HepG2 (cell line): ENCODE measurements around the gene FAM117A. TPM values are rescaled to one million over a fixed set of nuclear protein-coding genes. Genes with fewer than 3 reads are reported as not detected.

Source experiments
- HMGA1 ChIP-seq: sonication (generic); formaldehyde crosslinking; conservative IDR thresholded peaks from 2 replicates; pipeline ENCODE4 v1.4.0; 2020; ENCODE audit warnings: missing genetic modification reagents
- HOXA7 ChIP-seq: sonication (generic); formaldehyde crosslinking; IDR thresholded peaks from 2 replicates; pipeline ENCODE4 v1.8.1; 2022; ENCODE audit warnings: mild to moderate bottlenecking, missing genetic modification reagents, moderate library complexity
- PRMT3 ChIP-seq: sonication (generic); formaldehyde crosslinking; IDR thresholded peaks from 2 replicates; pipeline ENCODE4 v1.8.1; 2022; ENCODE audit warnings: low read depth, mild to moderate bottlenecking, moderate library complexity, missing genetic modification reagents, borderline replicate concordance
- RXRB ChIP-seq: IDR thresholded peaks from 2 replicates; pipeline ENCODE4 v1.6.1; 2016; ENCODE audit warnings: borderline replicate concordance, missing genetic modification reagents, missing compliant biosample characterization
- SNAI1 ChIP-seq: sonication (generic); formaldehyde crosslinking; IDR thresholded peaks from 2 replicates; pipeline ENCODE4 v1.5.0; 2020; ENCODE audit warnings: mild to moderate bottlenecking, missing genetic modification reagents, borderline replicate concordance
- ZNF121 ChIP-seq: sonication (generic); formaldehyde crosslinking; IDR thresholded peaks from 2 replicates; pipeline ENCODE4 v1.5.0; 2020; ENCODE audit warnings: mild to moderate bottlenecking, missing genetic modification reagents
- ZNF768 ChIP-seq: sonication (generic); formaldehyde crosslinking; IDR thresholded peaks from 2 replicates; pipeline ENCODE4 v1.4.0; 2020; ENCODE audit warnings: missing genetic modification reagents
- ZNF780A ChIP-seq: sonication (generic); formaldehyde crosslinking; IDR thresholded peaks from 2 replicates; pipeline ENCODE4 v1.8.0; 2022; ENCODE audit warnings: mild to moderate bottlenecking, missing genetic modification reagents, moderate library complexity
- polyA plus RNA-seq, 8 experiments: library from polyadenylated mRNA; depleted of rRNA in 3 of 8; stranded (reverse) in 7 of 8; unstranded in 1 of 8; fragments of >200 nt; fragmentation: Illumina TruSeq in 4 of 8; extraction: Trizol in 4 of 8; gene quantifications; 2 replicates each; pipeline versions ENCODE4 v1.2.1 to v1.2.3, GENCODE V29; 2011 to 2016; ENCODE audit warnings: low read depth in 4 of 8, missing spikeins in 1 of 8, mixed read lengths in 1 of 8; ENCODE audit not compliant: insufficient read depth in 1 of 8
- total RNA-seq, 5 experiments: library from RNA; depleted of rRNA; stranded (reverse); fragments of >200 nt; fragmentation: Illumina TruSeq; extraction: Trizol; gene quantifications; 2 replicates each; pipeline ENCODE4 v1.2.3, GENCODE V29; 2016; ENCODE audit warnings: low read depth in 1 of 5
- TF ChIP-seq, protein P1 (sequence below): fragments of 450-650 bp; IDR thresholded peaks from 2 replicates; pipeline ENCODE4 v1.6.1; 2017; ENCODE audit warnings: mild to moderate bottlenecking
- TF ChIP-seq, protein P2 (sequence below): IDR thresholded peaks from 2 replicates; pipeline ENCODE4 v1.6.1; 2016; ENCODE audit warnings: control low read depth
- TF ChIP-seq, protein P3 (sequence below): sonication (generic); formaldehyde crosslinking; IDR thresholded peaks from 2 replicates; pipeline ENCODE4 v1.4.0; 2020; ENCODE audit warnings: missing genetic modification reagents
- TF ChIP-seq, protein P4 (sequence below): IDR thresholded peaks from 2 replicates; pipeline ENCODE4 v1.6.1; 2016; ENCODE audit warnings: missing compliant biosample characterization, missing genetic modification reagents, borderline replicate concordance
- TF ChIP-seq, protein P5 (sequence below): sonication (generic); formaldehyde crosslinking; IDR thresholded peaks from 2 replicates; pipeline ENCODE4 v1.5.0; 2020; ENCODE audit warnings: mild to moderate bottlenecking, missing genetic modification reagents, moderate library complexity
- TF ChIP-seq, protein P6 (sequence below): sonication (generic); formaldehyde crosslinking; IDR thresholded peaks from 2 replicates; pipeline ENCODE4 v1.4.0; 2020; ENCODE audit warnings: low read depth, missing genetic modification reagents

FAM117A gene
- total and polyA plus RNA-seq, 2 of the 13 experiments (the other 11 are each of a cell fraction or from before 2014, with no cell fraction given) = 12.1 to 19.8 TPM

DNA sequence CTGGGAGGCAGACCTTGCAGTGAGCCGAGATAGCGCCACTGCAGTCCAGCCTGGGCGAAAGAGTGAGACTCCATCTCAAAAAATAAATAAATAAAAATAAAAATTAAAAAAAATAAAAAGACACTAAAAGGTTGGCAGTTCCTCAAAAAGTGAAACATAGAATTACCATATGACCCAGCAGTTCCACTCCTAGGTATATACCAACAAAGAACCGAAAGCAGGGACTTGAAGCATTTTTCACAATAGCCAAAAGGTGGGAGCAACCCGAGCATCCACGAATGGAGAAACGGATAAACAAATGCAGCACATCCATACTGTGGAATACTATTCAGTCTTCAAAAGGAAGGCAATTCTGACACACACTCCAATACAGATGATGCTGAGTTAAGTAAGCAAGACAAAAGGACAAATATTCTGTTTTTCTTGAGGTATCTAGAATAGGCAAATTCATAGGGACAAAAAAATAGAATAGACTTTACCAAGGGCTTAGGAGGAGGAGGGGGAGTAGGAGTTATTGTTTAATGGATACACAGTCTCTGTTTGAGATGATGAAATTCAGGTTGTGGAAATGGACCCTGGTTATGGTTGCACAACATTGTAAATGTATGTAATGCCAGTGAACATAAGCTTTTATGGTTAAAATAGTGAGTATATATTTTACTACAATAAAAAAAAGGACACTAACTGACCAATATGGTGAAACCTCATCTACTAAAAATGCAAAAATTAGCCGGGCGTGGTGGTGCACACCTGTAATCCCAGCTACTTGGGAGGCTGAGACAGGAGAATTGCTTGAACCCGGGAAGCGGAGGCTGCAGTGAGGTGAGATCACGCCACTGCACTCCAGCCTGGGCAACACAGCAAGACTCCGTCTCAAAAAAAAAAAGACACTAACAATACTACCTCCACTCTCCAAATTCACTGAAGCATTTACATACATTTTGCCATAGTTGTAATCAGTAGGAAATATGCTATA, 29.1 kb downstream of the FAM117A start (continued):
- TF ChIP-seq, protein P1, sequence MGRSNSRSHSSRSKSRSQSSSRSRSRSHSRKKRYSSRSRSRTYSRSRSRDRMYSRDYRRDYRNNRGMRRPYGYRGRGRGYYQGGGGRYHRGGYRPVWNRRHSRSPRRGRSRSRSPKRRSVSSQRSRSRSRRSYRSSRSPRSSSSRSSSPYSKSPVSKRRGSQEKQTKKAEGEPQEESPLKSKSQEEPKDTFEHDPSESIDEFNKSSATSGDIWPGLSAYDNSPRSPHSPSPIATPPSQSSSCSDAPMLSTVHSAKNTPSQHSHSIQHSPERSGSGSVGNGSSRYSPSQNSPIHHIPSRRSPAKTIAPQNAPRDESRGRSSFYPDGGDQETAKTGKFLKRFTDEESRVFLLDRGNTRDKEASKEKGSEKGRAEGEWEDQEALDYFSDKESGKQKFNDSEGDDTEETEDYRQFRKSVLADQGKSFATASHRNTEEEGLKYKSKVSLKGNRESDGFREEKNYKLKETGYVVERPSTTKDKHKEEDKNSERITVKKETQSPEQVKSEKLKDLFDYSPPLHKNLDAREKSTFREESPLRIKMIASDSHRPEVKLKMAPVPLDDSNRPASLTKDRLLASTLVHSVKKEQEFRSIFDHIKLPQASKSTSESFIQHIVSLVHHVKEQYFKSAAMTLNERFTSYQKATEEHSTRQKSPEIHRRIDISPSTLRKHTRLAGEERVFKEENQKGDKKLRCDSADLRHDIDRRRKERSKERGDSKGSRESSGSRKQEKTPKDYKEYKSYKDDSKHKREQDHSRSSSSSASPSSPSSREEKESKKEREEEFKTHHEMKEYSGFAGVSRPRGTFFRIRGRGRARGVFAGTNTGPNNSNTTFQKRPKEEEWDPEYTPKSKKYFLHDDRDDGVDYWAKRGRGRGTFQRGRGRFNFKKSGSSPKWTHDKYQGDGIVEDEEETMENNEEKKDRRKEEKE = no peak
- TF ChIP-seq HOXA7 = no peak
- TF ChIP-seq, protein P2, sequence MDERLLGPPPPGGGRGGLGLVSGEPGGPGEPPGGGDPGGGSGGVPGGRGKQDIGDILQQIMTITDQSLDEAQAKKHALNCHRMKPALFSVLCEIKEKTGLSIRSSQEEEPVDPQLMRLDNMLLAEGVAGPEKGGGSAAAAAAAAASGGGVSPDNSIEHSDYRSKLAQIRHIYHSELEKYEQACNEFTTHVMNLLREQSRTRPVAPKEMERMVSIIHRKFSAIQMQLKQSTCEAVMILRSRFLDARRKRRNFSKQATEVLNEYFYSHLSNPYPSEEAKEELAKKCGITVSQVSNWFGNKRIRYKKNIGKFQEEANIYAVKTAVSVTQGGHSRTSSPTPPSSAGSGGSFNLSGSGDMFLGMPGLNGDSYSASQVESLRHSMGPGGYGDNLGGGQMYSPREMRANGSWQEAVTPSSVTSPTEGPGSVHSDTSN (CRISPR knock-in tag) = no peak
- TF ChIP-seq, protein P3, sequence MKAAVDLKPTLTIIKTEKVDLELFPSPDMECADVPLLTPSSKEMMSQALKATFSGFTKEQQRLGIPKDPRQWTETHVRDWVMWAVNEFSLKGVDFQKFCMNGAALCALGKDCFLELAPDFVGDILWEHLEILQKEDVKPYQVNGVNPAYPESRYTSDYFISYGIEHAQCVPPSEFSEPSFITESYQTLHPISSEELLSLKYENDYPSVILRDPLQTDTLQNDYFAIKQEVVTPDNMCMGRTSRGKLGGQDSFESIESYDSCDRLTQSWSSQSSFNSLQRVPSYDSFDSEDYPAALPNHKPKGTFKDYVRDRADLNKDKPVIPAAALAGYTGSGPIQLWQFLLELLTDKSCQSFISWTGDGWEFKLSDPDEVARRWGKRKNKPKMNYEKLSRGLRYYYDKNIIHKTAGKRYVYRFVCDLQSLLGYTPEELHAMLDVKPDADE (CRISPR knock-in tag) = no peak
- no peak for TF ChIP-seq ZNF768
- TF ChIP-seq SNAI1 (CRISPR knock-in tag) = no peak
- TF ChIP-seq HMGA1 (CRISPR knock-in tag) = no peak
- TF ChIP-seq, protein P4, sequence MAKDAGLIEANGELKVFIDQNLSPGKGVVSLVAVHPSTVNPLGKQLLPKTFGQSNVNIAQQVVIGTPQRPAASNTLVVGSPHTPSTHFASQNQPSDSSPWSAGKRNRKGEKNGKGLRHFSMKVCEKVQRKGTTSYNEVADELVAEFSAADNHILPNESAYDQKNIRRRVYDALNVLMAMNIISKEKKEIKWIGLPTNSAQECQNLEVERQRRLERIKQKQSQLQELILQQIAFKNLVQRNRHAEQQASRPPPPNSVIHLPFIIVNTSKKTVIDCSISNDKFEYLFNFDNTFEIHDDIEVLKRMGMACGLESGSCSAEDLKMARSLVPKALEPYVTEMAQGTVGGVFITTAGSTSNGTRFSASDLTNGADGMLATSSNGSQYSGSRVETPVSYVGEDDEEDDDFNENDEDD (CRISPR knock-in tag) = no peak
- TF ChIP-seq ZNF121 = peak; percentile 88
- TF ChIP-seq RXRB (CRISPR knock-in tag) = 0 out of 2 replicates have a peak, but pooled peaks have one; percentile 15
- TF ChIP-seq, protein P5, sequence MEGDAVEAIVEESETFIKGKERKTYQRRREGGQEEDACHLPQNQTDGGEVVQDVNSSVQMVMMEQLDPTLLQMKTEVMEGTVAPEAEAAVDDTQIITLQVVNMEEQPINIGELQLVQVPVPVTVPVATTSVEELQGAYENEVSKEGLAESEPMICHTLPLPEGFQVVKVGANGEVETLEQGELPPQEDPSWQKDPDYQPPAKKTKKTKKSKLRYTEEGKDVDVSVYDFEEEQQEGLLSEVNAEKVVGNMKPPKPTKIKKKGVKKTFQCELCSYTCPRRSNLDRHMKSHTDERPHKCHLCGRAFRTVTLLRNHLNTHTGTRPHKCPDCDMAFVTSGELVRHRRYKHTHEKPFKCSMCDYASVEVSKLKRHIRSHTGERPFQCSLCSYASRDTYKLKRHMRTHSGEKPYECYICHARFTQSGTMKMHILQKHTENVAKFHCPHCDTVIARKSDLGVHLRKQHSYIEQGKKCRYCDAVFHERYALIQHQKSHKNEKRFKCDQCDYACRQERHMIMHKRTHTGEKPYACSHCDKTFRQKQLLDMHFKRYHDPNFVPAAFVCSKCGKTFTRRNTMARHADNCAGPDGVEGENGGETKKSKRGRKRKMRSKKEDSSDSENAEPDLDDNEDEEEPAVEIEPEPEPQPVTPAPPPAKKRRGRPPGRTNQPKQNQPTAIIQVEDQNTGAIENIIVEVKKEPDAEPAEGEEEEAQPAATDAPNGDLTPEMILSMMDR (CRISPR knock-in tag) = no peak
- no peak for TF ChIP-seq PRMT3 (CRISPR knock-in tag)
- TF ChIP-seq ZNF780A (CRISPR knock-in tag) = no peak
- TF ChIP-seq, protein P6, sequence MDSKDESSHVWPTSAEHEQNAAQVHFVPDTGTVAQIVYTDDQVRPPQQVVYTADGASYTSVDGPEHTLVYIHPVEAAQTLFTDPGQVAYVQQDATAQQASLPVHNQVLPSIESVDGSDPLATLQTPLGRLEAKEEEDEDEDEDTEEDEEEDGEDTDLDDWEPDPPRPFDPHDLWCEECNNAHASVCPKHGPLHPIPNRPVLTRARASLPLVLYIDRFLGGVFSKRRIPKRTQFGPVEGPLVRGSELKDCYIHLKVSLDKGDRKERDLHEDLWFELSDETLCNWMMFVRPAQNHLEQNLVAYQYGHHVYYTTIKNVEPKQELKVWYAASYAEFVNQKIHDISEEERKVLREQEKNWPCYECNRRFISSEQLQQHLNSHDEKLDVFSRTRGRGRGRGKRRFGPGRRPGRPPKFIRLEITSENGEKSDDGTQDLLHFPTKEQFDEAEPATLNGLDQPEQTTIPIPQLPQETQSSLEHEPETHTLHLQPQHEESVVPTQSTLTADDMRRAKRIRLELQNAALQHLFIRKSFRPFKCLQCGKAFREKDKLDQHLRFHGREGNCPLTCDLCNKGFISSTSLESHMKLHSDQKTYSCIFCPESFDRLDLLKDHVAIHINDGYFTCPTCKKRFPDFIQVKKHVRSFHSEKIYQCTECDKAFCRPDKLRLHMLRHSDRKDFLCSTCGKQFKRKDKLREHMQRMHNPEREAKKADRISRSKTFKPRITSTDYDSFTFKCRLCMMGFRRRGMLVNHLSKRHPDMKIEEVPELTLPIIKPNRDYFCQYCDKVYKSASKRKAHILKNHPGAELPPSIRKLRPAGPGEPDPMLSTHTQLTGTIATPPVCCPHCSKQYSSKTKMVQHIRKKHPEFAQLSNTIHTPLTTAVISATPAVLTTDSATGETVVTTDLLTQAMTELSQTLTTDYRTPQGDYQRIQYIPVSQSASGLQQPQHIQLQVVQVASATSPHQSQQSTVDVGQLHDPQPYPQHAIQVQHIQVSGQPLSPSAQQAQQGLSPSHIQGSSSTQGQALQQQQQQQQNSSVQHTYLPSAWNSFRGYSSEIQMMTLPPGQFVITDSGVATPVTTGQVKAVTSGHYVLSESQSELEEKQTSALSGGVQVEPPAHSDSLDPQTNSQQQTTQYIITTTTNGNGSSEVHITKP (CRISPR knock-in tag) = 0 out of 2 replicates have a peak, but pooled peaks have one; percentile 73
